ENCODE data around the gene ALK.

GRCh38 chr2:29629495-29629894 lies 291.9 kb downstream of the ALK start:
- TF ChIP-seq CTCF (IDR thresholded peaks at IDR 0.05; ENCODE audit: low read depth, low read length) (no peak), POLR2A (IDR thresholded peaks at IDR 0.05; ENCODE audit: extremely low read depth, insufficient read length) (no peak)

Measured in NB4 (cell line).